Putamen (tissue), 1 donor: ENCODE results near the gene SH2D6.
A peak's percentile ranks its signal among the peaks of the same experiment; 100 is the strongest.

Experiments
- DNase-seq: peaks from one replicate; pipeline ENCODE4 v3.0.0-alpha.2; 2016; ENCODE audit warnings: low spot score

SH2D6 gene

DNA sequence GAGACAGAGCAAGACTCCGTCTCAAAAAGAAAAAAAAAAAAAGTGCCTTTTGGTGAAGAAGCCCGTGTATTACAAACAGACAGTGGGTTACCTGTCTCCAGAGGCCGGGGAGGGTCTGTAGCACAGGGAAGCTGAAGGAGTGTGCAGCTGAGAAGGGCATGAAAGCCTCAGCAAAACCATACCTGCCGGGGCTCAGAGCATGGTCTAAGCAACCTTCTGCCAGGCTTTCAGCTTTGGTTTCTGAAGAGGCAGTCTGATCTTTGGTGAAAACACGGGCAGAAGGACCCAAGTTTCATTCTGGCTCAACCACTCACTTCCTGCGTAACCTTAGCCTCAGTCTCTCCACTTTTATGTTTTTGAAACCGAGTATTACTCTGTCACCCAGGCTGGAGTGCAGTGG is 21.5 kb downstream of the SH2D6 start:
- no peak for DNase-seq

DNA sequence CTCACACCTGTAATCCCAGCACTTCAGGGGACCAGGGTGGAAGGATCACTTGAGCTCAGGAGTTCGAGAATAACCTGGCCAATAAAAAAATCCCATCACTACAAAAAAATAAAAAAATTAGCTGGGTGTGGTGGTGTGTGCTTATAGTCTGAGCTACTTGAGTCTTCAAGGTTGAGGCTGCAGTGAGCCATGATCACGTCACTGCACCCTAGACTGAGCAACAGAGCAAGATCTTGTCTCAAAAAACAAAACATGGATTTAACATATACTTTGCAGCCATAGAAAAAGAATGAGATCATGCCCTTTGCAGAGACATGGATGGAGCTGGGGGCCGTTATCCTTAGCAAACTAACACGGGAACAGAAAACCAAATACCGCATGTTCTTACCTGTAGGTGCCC is 22.2 kb downstream of the SH2D6 start:
- DNase-seq = no peak

DNA sequence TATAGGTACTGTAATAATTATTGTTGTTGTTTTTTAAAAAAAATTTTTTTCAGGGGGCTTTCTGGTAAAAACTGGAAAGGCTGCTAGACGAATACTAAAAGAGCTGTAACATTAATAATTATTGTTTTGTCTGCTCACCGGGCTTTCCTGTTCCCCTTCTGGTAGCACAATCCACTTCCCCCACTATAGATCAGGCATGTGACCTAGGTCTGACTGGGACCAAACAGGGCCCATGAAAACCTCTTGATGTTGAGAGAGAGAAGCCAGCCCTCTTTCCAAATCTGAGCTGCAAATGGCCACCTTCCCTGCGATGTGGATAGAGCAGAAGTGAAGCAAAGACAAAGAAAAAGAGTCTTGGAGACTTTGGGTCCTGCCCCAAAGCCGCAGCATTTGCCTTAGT is 23.4 kb downstream of the SH2D6 start:
- no peak for DNase-seq

DNA sequence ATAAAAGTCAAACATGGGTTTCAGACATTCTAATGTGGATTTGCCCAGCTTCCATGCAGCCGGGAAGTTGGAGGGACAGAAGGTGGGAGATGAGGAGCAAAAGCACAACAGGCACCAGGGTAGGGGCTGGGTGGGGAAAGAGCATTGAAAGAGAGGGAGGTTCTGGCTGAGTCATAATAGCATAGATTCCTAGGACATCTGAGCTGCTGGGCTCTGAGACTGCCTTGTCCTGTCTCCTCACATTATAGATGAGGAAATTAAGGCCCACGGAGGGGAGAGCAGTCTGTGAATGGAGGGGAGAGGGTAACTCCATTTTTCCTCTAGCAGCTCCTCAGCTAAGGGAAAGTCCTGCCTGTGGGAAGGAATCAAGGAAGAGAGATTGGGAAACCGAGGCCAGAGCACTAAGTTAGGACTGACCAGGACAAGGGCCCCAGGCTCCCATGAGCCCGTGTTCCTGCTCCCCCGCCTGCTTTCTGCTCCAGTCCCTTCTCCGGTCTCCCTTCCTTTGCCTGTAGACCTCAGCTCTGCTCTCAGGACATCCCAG is 26.2 kb downstream of the SH2D6 start:
- DNase-seq = no peak

DNA sequence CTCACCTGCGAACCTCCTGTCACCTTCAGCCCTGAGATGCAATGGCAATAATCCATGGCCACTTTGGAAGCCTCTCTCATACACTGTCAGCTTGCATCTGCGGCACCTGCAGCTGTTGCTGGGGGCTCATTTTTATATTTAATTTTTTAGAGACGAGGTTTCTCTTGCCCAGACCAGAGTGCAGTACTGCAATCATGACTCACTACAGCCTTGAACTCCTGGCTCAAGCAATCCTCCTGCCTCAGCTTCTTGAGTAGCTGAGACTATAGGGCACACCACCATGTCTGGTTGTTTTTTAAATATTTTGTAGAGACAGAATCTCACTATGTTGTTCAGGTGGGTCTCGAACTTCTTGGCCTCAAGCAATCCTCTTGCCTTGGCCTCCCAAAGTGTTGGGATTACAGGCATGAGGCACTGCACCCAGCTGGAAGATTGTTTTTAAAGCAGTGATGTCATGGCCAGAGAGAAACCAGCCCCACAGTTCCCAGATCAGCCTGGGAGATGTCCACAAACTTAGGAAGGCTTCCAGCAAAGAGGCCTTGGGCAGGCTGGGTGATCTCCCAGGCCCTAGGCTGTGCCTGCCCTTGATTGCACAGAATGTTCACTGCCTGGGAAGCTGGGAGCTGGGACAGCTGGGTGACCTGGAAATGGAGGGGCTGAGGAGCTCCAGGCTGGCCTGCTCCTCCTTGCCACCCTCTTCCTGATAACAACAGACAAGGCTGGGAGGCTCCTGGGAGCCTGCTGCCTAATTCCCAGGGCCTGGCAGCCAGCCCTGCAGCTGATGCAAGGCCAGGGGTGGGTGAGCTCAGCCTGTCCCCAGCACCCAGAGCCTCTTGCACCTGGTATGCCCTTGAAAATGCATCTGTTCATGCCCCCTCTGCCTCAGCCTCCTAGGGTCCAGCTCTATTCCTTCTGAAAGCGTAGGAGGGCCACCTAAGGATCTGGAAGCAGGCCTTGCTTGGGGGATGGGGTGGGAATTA is 27.1 kb downstream of the SH2D6 start:
- peak; percentile 29 for DNase-seq

DNA sequence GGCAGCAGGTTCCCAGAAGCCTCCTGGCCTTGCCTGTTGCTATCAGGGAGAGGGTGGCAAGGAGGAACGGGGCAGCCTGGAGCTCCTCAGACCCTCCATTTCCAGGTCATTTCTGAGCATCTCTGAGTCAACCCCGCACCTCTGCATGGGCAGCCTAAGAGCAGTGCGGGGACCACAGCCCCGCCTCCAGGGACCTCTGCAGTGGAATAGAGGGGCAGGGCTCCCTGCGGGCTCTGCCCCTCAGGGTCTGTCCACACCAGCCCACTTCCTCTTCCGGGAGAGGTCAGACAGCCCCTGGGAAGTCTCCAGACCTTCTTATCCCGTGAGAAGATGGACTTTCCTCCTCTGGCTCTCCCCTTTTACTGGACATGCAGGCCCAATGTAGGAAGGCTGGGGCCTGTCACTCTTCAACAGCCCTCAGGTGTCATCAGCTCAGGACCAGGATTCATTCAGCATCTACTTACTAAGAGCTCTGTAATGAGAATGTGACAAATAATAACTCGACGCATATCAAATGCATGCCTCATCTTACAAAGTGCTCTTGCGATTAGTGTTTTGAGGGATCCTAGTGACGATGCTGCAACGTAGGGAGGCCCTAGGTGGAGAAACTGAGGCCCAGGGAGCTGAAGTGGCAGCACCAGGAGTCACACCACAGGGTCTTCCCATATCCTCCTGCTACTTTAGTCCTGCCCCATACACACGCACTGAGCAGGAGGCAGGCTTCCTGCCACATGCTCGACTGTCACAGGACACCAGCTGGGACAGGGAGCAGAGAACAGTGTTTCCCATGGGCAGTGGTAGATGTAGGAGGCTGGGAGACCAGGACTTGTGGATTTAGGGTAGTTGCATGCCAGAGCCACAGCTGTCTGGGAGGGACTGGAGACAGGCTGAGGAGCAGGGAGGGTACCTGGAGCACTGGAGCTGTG is 28.0 kb downstream of the SH2D6 start:
- DNase-seq = no peak

DNA sequence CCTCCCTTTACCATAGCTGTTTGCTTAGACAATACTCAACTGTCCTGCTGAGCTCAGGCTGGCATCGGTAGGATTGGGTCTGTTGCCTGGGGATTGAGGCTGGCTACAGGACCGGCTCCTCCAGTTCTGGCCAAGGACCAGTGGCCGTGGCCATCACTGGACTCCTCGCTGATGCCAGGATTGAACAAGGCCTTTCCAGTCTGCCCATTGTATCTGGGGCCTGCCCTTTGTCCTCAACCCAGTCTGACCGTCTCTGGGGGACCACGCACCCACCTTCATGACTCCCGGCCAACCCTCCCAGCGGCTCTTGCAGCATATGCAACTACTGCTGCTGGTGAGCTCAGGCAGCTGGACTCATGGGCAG is 28.7 kb downstream of the SH2D6 start:
- DNase-seq = no peak

DNA sequence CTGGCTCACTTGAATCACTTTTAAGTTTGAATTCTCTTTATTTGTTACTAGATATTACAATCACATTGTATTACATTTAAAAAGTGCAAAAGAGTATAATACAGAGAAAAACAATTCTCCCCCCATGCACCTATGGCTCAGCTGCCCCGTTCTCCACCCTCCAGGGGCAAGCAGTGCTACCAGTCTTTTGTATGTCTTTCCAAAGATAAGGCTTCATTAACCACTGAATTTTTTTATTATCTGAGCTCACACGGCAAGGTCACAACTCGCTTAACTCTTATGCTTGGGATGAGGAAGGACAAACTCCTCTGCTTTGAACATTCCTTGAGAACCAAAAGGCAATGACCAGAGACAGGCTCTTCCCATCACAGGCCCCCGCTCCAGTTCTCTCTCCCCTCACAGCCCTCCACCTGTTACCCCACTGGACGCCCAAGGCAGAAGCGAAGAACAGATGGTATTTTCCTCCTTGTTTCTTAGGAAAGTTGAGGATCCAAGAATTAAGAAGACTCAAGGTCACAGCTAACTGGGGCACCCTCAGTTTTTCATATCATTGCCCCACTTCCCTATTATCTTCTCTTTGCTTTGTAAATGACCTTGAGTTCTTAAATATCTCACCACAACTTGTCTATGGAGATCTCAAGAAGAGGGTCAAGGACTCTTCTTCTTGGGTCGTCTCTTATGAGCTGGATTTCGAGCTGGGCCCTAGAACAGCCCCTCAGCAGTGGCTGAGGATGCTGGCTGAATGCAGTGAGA is 30.1 kb downstream of the SH2D6 start:
- DNase-seq = no peak

DNA sequence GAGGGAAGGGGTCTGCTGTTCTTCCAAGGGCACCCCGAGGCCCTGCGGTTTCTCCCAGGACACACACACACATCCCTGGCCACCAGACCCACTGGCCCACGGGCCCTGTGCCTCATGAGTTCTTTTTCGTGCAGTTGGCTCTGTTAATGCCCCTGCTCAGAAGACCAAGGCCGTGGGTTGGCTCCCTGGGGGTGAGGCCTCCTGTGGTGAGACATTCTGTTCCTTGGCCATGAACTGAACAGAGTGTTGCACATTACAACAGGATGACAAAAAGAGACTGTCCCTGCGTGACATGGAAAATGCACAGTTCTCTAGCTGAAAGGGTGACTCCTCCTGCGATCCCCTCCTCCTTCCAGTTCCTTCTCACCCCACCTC is 30.7 kb downstream of the SH2D6 start:
- DNase-seq = no peak

DNA sequence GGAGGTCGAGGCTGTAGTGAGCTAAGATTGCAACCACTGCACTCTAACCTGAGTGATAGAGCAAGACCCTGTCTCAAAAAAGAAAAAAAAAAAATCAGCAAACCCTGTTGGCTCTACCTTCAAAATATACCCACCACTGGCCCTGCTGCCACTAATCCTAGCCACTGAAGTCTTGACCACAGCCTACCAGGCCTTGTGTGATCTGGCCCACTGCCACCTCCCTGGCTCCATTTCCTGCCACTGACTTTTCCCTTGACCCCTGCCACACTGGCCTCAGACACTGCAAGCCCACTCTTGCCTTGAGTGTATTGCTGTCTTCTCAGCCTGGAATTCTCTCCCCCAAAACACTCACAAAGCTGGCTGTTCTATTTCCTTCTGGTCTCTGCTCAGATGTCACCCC is 33.7 kb downstream of the SH2D6 start:
- no peak for DNase-seq

DNA sequence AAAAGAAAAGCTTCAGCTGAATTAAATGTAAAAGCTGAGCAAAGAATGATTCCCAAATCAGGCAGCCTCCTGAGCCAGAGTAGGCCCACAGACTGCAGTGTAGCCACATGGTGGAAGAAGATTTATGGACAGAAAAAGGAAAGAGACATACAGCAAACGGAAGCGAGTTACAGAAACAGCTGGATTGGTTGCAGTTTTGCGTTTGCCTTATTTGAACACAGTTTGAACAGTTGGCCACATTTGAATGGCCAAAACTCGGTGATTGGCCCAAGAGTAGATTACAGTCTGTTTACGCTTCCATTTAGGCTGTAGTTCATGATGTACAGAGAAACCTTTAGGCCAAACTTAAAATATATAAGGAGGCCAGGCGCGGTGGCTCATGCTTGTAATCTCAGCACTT is 35.1 kb downstream of the SH2D6 start:
- DNase-seq = no peak

DNA sequence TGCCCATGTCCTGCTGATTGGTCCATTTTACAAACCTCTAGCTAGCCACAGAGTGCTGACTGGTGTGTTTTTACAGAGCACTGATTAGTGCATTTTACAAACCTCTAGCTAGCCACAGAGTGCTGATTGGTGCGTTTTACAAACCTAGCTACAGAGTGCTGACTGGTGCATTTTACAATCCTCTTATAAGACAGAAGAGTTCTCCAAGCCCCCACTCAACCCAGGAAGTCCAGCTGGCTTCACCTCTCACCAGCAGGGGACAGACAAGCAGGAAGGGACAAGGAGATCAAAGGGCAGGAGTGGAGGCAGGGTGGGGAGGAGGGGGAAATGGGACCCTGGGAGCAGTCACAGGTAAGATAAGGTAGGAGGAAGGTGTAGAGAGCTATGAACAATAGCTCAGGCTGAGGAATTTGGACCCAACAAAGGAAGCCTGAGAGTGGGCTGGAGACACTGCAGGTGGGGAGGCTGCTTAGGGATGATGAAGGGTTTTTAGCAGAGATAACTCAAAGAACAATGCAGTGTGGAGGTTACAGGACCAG is 37.1 kb downstream of the SH2D6 start:
- no peak for DNase-seq

DNA sequence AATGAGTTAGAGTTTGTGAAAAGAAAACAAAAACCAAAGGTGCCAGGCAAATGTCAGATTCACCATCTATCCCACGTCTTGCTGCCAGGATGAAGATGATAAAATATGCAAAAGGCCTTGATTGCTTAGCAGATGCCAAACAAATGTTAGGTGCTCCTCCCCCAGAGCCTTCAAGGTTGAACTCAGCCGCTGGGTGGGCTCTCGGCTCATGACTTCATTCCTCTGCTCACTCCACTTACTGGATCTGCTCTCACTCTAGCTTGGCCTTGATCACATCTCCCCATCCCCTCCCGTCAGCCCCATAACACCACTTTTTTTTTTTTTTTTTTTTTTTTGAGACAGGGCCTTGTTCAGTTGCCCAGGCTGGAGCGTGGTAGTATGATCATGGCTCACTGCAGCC is 38.5 kb downstream of the SH2D6 start:
- DNase-seq = no peak

DNA sequence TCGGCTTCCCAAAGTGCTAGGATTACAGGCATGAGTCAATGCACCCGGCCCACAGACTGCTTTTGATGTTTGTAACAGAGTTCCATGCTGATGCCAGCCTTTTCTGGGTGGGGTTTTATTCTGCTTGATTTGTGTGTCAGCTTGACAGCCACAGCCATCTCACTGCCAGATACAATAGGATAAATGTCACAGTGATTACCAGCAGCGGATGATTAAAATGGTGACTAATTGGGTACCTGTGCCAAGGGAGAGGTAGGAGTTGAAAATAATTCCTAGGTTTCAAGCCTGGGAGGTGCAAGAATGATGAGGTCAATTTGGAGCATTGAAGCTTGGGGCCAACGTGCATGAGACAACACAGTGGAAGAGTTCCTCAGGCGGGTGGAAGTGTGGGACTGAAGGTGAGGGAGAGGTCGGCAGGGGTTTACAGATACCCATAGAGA is 39.4 kb downstream of the SH2D6 start:
- DNase-seq = peak; percentile 82

DNA sequence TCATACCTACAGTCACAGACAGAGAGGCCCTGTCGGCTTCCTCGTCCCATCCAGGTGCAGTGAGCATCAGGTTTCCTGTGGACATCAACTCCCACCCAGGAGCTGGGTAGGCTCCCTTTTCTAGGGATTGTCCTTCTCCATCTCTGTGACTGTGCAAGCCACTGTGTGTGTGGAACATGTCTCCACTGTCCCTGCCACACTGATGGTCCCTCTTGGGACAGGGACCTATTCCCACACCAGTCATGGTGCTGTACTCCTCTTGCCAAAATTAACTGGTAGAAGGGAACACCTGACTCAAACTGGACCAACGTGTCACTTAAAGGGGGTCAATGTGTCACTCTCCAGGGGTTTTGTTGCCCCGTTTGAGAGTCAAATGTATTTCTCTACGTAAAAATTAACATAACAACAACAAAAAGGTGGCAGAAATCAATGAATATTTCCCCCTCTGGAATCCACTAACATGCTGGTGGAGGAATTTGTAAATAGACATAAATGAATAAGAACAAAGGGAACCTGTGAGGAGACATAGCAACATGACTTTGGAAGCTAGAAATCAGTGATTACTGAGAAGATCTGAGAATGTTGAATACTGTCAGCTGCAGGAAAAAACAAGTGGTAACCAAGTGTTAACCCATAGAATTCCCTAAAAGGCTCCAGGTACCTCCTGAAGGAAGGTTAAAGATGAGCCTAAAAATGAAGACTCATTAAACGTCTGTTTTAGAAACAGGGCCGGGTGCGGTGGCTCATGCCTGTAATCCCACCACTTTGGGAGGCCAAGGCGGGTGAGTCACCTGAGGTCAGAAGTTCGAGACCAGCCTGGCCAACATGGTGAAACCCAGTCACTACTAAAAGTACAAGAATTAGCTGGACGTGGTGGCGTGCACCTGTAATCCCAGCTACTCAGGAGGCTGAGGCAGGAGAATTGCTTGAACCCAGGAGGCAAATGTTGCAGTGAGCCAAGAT is 40.4 kb downstream of the SH2D6 start:
- DNase-seq = no peak

DNA sequence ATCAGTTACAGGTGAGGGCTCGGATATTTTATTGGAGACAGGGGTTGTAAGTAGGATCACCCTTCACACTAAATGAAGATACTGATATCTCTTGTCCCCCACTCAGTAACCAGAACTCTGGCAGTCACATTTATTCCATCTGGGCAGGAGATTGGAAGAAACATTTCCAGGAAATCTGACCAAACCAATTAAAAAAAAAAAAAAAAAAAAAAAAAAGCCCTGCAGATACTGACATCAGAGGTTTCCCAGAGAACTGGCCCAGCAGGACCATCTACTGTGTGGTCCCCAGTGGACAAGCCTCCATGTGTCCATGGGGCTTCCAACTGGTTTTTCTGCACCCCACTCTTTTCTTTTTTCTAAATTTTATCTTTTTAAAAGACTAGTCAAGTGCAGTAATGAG is 41.3 kb downstream of the SH2D6 start:
- DNase-seq = no peak

DNA sequence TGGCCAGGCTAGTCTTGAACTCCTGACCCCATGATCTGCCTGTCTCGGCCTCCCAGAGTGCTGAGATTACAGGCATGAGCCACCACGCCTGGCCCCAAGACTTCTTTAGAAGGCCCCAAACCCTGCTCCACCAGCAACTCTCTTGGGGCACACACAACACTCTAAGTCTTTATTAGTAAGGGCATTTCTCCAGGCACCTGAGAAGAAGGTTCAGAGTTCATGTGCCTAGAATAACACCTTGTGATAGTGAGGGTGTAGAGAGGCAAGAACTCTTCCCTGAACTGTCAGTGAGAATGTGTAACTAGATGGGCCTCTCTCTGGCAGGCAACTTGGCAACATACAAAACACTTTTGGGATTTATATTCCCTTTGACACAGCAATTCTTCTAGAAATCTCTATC is 43.8 kb downstream of the SH2D6 start:
- no peak for DNase-seq

DNA sequence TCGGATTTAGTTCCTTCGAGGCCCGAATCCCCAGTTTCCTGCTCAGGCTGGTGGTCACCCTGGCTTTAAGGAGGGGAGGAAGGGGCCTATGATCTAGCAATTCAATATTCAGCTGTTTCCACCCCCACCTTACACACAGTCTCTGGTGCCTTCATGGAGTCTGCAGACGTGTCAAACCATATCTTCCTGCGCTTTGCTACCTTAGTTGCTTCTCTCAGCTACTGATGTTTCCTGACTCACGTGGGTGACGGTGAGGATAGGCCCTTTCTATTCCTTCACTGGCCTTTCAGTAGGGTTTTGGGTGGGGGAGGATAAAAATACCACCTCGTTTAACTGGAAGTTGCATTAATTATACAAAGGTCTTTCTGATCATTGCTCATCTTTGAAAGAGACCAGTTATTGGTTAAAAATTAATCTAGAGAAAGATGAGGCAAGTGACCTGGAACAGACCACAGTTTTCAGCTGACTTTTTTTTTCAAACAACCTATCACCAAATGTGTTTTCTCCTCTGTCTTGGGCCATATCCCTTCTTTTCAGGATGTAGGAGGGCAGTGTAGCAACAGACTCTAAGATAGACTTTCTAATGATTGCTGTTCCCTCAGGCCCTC is 49.7 kb downstream of the SH2D6 start:
- no peak for DNase-seq

DNA sequence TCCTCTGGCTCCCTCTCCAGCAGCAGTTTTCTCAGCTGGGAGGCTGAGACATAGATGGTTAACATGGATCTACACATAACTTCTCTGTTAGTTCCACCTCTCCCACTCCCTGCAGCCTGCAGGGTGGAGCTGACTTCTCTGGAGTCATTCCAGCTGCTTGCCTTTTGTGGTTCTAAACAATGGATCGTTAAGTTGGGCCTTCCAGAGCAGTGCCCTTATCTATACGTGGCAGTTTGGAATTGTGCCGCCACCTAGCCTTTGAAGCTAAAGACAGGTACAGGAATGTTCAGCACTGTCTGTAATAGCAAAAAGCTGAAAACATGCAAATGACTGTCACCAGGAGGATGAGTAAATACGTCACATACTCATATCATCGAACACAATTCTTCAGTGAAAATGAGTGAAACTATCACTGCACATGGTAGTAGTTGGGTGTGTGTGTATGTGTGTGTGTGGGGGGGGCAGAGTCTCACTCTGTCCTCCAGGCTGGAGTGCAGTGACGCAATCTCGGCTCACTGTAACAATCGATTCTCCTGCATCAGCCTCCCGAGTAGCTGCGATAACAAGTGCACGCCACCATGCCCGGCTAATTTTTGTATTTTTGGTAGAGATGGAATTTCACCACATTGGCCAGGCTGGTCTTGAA is 50.3 kb downstream of the SH2D6 start:
- no peak for DNase-seq
